HL-60 (cell line): ENCODE measurements around the gene FARP1.

Source experiments
- GABPA ChIP-seq: IDR thresholded peaks from 2 replicates; pipeline ENCODE4 v1.6.1; 2012; ENCODE audit warnings: low read depth
- POLR2AphosphoS5 ChIP-seq: IDR thresholded peaks from 2 replicates; pipeline ENCODE4 v1.6.1; 2012; ENCODE audit warnings: low read depth
- SPI1 ChIP-seq: IDR thresholded peaks from 2 replicates; pipeline ENCODE4 v1.6.1; 2012; ENCODE audit warnings: low read depth, mild to moderate bottlenecking, borderline replicate concordance
- TF ChIP-seq, protein P1 (sequence below): IDR thresholded peaks from one replicate; pipeline ENCODE4 v1.5.1; 2011; ENCODE audit warnings: low read length, control low read depth, inconsistent platforms; ENCODE audit not compliant: insufficient read depth
- TF ChIP-seq, protein P2 (sequence below): IDR thresholded peaks from 2 replicates; pipeline ENCODE4 v1.6.1; 2012; ENCODE audit warnings: low read depth; ENCODE audit not compliant: insufficient replicate concordance

DNA sequence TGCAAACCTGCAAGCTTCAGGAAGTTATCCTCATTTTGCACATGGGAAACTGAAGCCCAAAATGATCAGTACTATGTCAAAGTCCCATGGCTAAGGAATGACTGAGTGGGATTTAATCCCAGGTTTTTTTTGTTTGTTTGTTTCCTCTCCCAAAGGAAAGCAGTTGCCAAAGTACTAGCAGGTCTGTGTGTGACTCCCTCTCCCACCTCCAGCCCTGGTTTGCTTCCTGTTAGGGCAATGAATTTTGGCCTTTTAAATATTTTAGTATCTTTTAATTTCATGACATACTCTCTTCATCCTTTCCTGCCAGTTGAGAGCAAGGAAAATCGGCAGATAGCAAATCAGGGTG is 168.3 kb downstream of the FARP1 start:
- no peak for TF ChIP-seq POLR2AphosphoS5
- TF ChIP-seq, protein P1, sequence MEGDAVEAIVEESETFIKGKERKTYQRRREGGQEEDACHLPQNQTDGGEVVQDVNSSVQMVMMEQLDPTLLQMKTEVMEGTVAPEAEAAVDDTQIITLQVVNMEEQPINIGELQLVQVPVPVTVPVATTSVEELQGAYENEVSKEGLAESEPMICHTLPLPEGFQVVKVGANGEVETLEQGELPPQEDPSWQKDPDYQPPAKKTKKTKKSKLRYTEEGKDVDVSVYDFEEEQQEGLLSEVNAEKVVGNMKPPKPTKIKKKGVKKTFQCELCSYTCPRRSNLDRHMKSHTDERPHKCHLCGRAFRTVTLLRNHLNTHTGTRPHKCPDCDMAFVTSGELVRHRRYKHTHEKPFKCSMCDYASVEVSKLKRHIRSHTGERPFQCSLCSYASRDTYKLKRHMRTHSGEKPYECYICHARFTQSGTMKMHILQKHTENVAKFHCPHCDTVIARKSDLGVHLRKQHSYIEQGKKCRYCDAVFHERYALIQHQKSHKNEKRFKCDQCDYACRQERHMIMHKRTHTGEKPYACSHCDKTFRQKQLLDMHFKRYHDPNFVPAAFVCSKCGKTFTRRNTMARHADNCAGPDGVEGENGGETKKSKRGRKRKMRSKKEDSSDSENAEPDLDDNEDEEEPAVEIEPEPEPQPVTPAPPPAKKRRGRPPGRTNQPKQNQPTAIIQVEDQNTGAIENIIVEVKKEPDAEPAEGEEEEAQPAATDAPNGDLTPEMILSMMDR, result no peak
- no peak for TF ChIP-seq GABPA
- TF ChIP-seq, protein P2, sequence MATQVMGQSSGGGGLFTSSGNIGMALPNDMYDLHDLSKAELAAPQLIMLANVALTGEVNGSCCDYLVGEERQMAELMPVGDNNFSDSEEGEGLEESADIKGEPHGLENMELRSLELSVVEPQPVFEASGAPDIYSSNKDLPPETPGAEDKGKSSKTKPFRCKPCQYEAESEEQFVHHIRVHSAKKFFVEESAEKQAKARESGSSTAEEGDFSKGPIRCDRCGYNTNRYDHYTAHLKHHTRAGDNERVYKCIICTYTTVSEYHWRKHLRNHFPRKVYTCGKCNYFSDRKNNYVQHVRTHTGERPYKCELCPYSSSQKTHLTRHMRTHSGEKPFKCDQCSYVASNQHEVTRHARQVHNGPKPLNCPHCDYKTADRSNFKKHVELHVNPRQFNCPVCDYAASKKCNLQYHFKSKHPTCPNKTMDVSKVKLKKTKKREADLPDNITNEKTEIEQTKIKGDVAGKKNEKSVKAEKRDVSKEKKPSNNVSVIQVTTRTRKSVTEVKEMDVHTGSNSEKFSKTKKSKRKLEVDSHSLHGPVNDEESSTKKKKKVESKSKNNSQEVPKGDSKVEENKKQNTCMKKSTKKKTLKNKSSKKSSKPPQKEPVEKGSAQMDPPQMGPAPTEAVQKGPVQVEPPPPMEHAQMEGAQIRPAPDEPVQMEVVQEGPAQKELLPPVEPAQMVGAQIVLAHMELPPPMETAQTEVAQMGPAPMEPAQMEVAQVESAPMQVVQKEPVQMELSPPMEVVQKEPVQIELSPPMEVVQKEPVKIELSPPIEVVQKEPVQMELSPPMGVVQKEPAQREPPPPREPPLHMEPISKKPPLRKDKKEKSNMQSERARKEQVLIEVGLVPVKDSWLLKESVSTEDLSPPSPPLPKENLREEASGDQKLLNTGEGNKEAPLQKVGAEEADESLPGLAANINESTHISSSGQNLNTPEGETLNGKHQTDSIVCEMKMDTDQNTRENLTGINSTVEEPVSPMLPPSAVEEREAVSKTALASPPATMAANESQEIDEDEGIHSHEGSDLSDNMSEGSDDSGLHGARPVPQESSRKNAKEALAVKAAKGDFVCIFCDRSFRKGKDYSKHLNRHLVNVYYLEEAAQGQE, result no peak
- no peak for TF ChIP-seq SPI1
